Stimulated activated CD4-positive, alpha-beta T cell treated with anti-CD3 and anti-CD28 coated beads, Interleukin-1b, Interleukin-23, amount 100 ng/mL, for 1 hour (primary cell): ENCODE results near the gene IQCE.

Experiments used
- DNase-seq, 2 donors: peaks; one replicate each; pipeline ENCODE4 v3.0.0-alpha.2; 2020; ENCODE audit warnings: low read depth in 2 of 2

IQCE gene

DNA sequence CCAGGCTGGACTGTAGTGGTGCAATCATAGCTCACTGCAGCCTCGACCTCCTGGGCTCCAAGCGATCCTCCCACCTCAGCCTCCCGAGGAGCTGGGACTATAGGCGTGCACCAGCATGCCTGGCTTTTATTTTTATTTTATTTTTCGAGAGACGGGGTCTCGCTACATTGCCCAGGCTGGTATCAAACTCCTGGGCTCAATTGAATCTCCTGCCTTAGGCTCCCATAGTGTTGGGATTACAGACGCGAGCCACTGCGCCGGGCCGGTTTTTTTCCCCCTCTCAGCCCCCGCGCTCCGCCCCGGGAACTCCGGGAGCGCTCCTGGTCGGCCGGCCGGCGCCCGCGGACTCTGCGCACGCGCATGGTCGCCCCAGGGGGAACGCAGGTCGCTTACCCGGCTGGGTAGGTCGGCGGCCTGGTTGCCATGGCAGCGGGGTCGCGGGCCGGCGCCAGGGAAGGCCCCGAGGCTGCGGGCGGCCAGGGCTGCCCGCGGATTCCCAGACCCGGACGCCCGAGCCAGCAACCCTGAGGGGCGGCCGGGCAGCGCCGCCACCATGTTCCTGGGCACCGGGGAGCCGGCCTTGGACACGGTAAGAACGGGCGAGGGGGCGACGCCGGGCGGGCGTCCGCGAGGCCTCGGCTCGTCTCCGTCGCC is at the start of gene IQCE:
IQCE (plus strand) TSS at position 351 of the 654 bp plus-strand sequence; CDS start at position 554, 203 bp downstream.
- peak; percentile 76 to 87 for DNase-seq

DNA sequence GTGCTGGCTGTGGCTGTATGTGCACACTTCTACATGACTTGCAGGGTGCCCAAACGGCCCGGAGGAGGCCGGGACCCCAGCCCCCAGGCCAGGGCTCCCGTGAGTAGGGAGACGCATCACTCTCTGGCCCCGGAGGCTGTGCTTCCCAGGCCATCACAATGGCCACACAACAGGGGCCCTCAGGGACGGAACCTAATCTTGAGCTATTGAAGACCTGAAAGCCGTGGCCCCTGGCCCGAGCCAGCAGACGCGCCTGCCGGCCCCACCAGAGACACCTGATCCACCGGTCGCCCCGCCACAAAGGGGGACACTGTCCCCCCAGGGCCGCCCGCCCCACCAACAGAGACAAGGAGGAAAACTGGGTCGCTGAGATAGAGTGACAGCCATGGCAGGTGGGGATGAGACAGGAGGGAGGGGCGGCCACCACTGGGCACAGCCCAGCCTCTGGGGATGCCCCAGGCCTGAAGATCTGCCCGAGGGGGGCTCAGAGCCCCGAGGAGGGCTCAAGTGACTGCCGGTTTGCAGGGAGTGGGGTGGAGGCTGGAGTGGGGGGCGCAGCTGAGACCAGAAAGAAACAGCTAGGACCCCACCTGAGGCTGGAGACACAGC is 49.4 kb upstream of the IQCE start:
- no peak for DNase-seq

DNA sequence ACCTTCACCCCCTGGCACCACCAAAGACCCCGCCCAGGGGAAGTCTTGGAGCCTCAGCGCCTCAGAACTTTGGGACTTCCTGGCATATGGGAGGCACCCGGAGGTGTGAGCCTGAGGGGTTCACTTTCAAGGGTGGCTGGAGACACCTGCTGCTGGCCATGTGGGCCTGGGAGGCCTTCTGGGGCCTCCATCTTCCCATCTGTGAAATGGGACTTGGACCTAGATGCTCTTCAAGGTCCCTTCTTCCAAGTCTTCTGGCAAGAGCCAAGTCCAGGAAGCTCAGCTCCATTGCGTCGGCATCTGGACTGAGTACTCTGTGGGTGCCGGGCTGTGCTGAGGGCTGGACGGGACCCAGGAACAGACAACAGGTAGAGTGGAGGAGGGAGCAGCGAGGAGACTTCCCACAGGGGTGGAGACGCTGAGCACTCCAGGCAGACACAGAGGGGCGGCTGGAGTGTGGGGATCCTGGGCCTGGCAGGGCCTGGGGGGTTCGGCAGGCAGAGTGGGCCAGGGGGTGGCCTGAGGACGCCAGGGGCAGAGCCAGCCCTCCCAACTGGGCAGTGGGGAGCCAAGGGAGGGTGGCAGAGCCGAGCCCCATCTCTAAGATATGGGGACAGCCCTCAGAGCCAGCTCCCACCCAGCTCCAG is 48.5 kb upstream of the IQCE start:
- no peak for DNase-seq

DNA sequence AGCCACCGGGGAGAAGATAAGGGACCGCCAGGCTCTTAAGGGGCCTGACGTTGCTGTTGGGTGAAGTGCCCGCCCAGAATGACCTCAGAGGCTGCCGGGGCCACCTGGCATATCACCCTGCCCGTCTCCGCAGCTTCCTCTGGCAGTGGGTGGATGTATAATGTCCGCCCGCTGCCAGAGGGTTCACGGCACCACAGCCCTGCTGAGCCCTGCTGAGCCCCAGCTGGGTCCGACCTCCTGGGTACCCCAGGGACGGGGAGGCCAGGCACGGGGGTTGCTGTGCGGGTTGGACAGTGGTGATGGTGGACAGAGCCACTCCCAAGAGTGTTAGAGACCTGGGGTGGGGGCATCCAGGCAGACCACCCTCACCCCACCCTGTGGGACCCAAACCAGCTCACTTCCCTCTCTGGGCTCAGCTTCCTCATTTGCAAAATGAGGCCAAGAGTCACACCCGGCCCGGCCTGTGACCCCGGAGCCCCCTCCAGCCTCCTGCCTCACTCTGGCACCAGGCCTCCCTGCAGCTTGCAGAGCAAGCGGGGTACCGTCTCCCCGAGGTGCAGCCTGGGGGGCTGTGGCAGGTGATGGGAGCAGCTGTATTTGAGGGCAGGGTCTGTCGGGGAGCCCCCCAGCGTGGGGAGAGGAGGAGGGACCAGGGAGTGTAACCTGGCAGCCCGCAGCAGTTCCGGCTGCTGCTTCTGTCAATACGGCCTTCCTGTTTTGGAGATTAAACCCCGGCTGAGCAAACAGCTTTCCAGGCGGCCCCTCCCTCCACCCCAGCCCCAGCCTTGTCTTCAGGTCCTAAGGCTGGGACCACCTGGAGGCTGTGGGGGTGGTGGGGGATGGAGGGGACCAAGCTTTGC is 47.6 kb upstream of the IQCE start:
- no peak for DNase-seq

DNA sequence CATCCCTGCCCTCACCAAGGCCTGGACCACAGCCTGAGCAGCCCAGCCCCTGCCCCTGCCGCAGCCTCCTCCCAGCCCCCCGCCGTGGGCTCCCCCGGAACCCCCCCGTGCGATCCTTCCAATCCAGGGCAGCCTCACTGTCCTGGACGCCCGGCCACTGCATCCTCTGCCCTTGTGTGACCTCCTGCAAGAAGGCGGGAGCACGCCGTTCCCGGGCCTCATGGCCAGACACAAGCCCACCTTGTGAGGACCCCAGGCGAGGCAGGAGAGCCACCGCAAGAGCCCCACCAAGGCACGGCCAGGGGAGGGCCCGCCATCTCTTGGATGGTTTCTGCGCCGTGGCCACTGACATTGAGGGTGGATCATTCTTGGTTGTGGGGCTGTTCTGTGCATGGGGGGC is 47.0 kb upstream of the IQCE start:
- no peak for DNase-seq

DNA sequence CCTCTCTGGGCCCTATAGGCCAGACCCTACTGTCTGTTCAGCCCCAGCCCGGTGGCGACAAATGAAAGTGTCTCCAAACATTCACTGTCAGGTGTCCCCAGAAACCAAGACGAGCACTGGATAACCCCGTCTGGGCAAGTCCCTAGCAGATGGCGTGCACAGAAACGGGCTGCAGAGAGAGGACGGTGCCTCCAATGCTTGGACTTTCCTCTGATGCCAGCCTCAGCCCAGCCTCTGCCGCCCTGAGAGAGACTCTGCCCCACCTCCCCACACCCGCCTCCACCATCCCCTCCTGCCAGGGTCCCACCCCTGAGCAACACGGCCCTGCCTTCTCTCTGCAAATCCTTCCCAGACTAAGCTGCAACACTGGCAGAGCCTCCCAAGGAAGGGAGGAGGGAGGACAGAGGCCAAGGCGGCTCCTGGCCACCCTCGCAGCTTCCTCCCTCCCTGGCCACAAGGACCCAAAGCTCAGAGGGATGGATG is 46.6 kb upstream of the IQCE start:
- DNase-seq = no peak

DNA sequence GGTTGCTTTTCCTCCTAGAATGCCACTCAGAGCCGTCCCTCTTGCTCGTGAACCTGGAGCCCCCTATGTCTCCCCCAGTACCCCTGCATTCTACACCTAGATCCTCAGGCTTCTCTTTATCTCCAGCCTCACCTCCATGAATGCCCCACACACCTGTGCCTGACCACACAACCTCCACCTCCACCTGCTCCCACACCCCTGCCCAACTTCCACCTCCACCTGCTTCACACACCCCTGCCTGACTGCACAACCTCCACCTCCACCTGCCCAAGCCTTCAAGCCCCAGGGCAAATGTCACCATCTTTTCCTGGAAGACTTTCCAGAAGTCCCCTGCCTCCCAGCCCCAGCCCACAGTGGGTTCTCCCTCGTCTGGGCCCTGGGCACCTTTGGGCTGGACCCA is 46.1 kb upstream of the IQCE start:
- no peak for DNase-seq

GRCh38 chr7:2513702-2514101 is 45.1 kb upstream of the IQCE start:
- DNase-seq = no peak

- DNase-seq = no peak
These were observed 44.0 kb upstream of the IQCE start for GRCh38 chr7:2514473-2515423.

DNA sequence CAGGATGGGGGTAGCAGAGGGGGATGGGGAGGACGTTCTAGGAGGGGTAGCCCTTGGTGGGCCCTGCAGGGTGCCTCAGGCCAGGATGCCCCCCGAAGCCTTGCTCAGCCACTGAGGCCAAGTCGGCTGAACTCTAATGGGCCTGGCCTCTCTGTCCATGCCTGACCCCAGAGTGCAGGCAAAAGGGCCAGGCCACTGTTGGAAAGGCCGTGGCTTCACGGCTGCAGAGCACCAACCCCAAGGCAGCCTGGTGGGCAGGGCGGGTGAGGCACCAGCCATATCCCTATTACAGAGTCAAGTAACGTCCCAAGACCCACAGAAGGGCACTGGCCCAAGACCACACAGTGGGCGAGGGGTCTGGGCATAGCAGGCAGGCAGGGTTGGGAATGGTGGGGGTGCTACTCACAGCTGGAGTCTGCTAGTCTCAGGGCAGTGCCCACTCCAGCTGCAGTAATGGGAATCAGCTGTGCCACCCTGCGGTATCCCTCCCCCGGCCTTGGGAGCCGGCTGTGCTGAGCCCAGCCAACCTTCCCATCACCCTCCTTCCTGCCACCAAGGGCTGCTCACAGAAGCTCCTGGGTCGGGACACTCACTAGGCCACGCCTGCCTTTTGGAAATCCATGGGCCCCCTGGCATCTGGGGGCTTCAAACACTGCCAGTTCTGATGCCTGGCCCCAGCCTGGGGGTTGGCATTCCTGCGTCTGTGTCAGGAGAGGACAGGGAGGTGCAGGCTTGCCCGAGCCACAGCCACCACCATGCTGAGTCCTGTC is 43.2 kb upstream of the IQCE start:
- no peak for DNase-seq

DNA sequence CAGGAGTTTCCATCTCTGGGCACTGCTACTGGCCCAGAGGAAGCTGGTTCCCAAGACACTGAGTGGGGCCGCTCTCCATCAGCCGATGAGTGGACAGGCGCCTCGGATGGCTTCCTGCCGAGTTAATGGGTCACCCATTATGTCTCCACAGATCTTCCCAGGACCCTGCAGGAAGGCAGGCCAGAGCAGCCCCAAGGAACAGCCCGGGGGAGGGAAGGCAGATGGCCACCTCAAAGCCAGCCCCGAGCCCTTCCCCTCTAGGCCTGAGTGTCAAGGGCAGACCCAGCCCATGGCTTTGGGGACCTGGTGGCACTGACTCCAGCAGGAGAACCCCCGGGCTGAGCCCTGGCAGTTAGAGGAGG is 42.6 kb upstream of the IQCE start:
- DNase-seq = no peak

- no peak for DNase-seq
These were observed 41.8 kb upstream of the IQCE start for GRCh38 chr7:2517026-2517425.

DNA sequence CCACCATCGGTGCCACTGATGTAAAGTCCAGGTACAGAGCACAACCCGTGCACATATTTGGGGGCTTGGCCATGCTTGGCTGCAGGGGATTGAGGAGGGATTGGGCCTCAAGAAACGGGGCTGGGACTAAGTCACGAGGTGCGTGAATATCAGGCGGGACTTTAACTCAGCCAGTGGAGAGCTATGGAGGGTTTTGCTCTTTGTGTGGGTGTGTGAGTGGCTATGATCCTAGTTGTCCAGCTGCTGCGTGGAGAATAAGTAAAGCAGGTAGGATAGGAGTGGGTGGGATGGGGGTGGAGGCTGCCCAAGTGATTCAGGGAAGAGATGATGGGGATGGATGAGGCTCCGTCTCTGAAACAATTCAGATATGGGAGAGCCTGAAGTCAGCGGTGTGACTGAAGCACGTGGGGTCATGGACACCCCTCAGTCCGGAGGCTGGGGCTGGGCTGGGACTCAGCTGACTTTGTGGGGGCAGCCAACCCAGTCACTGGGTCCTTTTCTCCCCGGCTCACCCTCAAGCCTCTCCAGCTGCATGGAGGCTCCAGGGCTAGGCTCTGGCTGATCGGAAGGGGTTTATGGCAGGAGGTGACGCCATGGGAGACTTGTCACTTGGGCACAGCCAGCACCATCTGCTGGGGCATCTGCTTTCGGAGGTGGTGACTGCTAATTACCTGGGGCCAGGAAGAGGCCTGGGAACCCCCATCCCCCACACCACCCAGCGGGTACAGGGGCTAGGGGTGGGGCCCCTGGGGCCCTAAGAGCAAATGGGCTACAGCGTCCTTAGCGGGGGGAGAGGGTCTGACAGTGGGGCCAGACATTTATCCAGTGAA is 40.9 kb upstream of the IQCE start:
- DNase-seq = no peak

DNA sequence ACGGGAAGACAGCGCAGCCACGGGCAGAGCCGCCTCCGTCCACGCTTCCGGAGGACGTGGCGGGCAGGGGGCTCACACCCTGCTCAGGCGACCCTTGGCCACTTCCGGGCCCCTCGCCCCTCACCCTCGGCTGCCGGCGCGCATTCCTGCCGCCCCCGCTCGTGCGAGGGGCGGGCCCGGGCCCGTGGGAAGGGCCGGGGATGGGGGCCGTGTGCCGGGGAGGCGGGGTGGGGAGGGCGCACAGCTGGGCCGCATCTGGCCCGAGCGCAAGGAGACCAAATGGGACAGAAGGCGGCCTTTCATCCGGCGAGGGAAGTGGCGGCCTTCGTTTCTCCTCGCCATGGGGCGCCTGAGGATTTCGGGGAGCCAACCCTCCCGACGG is 40.1 kb upstream of the IQCE start:
- no peak for DNase-seq

GRCh38 chr7:2519119-2519930 is 39.5 kb upstream of the IQCE start, which contains the start of gene LFNG:
Gene LFNG (plus strand): TSS chr7:2519774. CDS start chr7:2519862, 88 bp downstream.
- DNase-seq = peak; percentile 69 to 72

DNA sequence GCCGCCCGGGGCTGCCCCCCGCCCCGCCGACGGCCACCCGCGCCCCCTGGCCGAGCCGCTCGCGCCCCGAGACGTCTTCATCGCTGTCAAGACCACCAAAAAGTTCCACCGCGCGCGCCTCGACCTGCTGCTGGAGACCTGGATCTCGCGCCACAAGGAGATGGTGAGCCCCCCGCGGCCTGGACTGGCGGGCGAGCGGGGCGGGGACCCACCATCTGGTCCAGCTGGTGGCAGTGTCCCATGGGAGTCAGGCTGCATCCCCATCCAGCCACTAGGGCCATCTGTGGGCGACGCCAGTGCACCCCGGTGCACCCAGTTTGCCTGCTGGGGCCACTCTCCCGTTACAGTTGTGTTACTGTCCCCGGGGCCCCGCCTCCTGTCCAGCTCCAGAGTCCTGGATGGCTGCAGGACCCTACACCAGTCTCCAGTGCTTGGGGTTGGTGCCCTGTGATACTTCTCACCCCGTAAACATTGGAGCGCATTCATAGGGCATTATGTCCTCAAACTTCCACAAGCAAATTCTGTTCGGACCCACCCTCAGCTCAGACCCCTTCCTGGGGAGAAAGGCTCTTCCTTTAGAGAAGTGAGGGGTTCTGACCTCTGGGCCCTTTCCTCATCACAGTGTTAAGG is 38.5 kb upstream of the IQCE start:
- no peak for DNase-seq

DNA sequence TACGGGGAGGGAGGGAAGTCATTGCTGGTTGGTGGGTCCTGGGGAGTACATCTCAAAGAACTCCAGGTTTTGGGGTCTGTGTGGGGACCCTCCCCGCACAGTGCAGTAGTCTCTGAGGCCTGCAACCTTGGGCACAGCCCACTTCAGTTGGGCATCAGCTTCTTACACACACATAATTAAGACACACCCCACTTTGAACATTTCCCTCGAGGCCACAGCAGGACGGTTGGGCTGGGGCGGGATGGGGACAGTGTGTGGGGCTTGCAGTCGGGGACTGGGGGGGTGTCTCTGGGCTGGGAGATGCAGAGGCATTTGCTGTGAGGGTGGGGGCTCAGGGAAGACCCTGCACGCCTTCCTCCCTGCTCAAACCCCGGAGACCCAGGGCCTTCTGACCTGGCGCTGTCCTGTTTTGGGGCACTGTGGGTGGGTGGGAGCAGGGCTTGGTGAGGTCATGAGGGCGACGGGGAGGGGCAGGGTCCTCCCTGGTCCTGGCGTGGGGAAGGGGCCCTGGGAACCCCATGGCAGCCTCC is 38.0 kb upstream of the IQCE start:
- DNase-seq = no peak

GRCh38 chr7:2521341-2521745 is 37.4 kb upstream of the IQCE start:
- DNase-seq = no peak
